GM12878 (cell line): ENCODE measurements around the gene GUCA1A. TPM values are rescaled to one million over a fixed set of nuclear protein-coding genes. Genes with fewer than 3 reads are reported as not detected.

Source experiments
- ATAC-seq: fragments of 200-7000 bp; cut with Tn5 transposase; 3 replicates; pipeline ENCODE4 v1.9.1; 2020; ENCODE audit warnings: mild to moderate bottlenecking, moderate library complexity
- BruUV-seq: library from RNA; stranded (reverse); fragments of 400-500 nt; replicated peaks from 2 replicates; lab custom pipeline; 2021; lab: Mats Ljungman, UMichigan
- CTCF ChIA-PET: fragments of 300-600 bp; sonication (Branson Sonifier 250); formaldehyde crosslinking; extraction: SDS; loops from one replicate; lab custom pipeline; 2021; ENCODE audit warnings: inconsistent platforms; lab: Yijun Ruan, JAX
- POLR2A ChIA-PET: fragments of 350-600 bp; formaldehyde crosslinking; extraction: SDS; loops from one replicate; lab custom pipeline; 2021; ENCODE audit warnings: inconsistent platforms; lab: Charles Lee
- RAD21 ChIA-PET: fragments of 300-600 bp; sonication (Branson Sonifier 250); formaldehyde crosslinking; loops from one replicate; lab custom pipeline; 2023; ENCODE audit warnings: antibody characterized with exemption; ENCODE audit not compliant: unreplicated experiment; lab: Charles Lee
- SMC1A ChIA-PET: fragments of 300-600 bp; sonication (Branson Sonifier 250); formaldehyde crosslinking; loops from one replicate; lab custom pipeline; 2023; ENCODE audit not compliant: unreplicated experiment, uncharacterized antibody; lab: Charles Lee
- DNase-seq: peaks from one replicate; pipeline ENCODE4 v3.0.0-alpha.2; 2011; ENCODE audit warnings: low read depth, low spot score
- FAIRE-seq: peaks from 3 replicates; lab custom pipeline; 2011; peaks lifted over from hg19 to GRCh38; lab: Jason Lieb, UNC
- H2AFZ ChIP-seq: 2 replicates; pipeline ENCODE4 v1.6.0; 2011; ENCODE audit warnings: low read depth, low read length, control low read depth; ENCODE audit not compliant: control insufficient read depth
- H3K27ac ChIP-seq: 2 replicates; pipeline ENCODE4 v1.5.1; 2011; ENCODE audit warnings: control low read depth; ENCODE audit not compliant: control insufficient read depth, insufficient read depth
- H3K27me3 ChIP-seq, 2 experiments: replicated peaks in 1 of 2; 2 replicates each; pipeline versions ENCODE4 v1.6.0 to v1.6.1; 2011; ENCODE audit warnings: low read length in 1 of 2; ENCODE audit not compliant: control insufficient read depth in 2 of 2, insufficient read depth in 2 of 2
- H3K36me3 ChIP-seq, 2 experiments: 2 replicates each; pipeline ENCODE4 v1.5.1; 2011; ENCODE audit warnings: low read length in 1 of 2; ENCODE audit not compliant: control insufficient read depth in 2 of 2, insufficient read depth in 2 of 2
- H3K4me1 ChIP-seq: 2 replicates; pipeline ENCODE4 v1.6.1; 2011; ENCODE audit warnings: mild to moderate bottlenecking, low read length, moderate library complexity, mixed read lengths; ENCODE audit not compliant: control insufficient read depth, insufficient read depth
- H3K4me2 ChIP-seq: 2 replicates; pipeline ENCODE4 v1.6.0; 2011; ENCODE audit warnings: control low read depth; ENCODE audit not compliant: control insufficient read depth, insufficient read depth
- H3K4me3 ChIP-seq: fragments of 200-600 bp; sonication (generic); 2 replicates; pipeline ENCODE4 v1.5.1; 2016
- H3K79me2 ChIP-seq: 2 replicates; pipeline ENCODE4 v1.6.0; 2011; ENCODE audit warnings: low read length; ENCODE audit not compliant: control insufficient read depth, insufficient read depth
- H3K9ac ChIP-seq: 2 replicates; pipeline ENCODE4 v1.8.0; 2011; ENCODE audit warnings: low read length, control low read depth, mixed read lengths; ENCODE audit not compliant: control insufficient read depth, insufficient read depth
- H3K9me3 ChIP-seq: replicated peaks from 3 replicates; pipeline ENCODE4 v1.5.1; 2011; ENCODE audit warnings: mild to moderate bottlenecking, low read length; ENCODE audit not compliant: control insufficient read depth, insufficient read depth
- H4K20me1 ChIP-seq: 2 replicates; pipeline ENCODE4 v1.6.0; 2011; ENCODE audit not compliant: control insufficient read depth, insufficient read depth
- BHLHE40 ChIP-seq, 2 experiments: fragments of 450-650 bp in 1 of 2; IDR thresholded peaks; 2 replicates each; pipeline ENCODE4 v1.6.1; 2011 to 2017; ENCODE audit warnings: low read depth in 2 of 2, borderline replicate concordance in 1 of 2, improper control_type of control experiment in 1 of 2, low read length in 1 of 2, mild to moderate bottlenecking in 1 of 2
- BMI1 ChIP-seq: fragments of 450-650 bp; IDR thresholded peaks from 2 replicates; pipeline ENCODE4 v1.6.1; 2016; ENCODE audit warnings: mild to moderate bottlenecking, moderate library complexity, borderline replicate concordance
- CHD1 ChIP-seq: IDR thresholded peaks from 2 replicates; pipeline ENCODE4 v1.6.1; 2012; ENCODE audit warnings: low read depth, low read length, improper control_type of control experiment
- CHD4 ChIP-seq: fragments of 200-600 bp; sonication (generic); IDR thresholded peaks from 2 replicates; pipeline ENCODE4 v1.6.1; 2016; ENCODE audit warnings: mild to moderate bottlenecking
- EGR1 ChIP-seq, 2 experiments: IDR thresholded peaks; 1 replicate in 1 of 2; 2 replicates in 1 of 2; pipeline ENCODE4 v1.6.1; 2011 to 2012; ENCODE audit warnings: low read depth in 2 of 2, low read length in 2 of 2, borderline replicate concordance in 1 of 2, mild to moderate bottlenecking in 1 of 2, moderate library complexity in 1 of 2
- HCFC1 ChIP-seq: fragments of 150-350 bp; IDR thresholded peaks from 2 replicates; pipeline ENCODE4 v1.6.1; 2014; ENCODE audit warnings: low read length
- KAT2A ChIP-seq: conservative IDR thresholded peaks from 2 replicates; pipeline ENCODE4 v1.6.1; 2011; ENCODE audit warnings: low read depth, low read length; ENCODE audit not compliant: control insufficient read depth
- KLF5 ChIP-seq: fragments of 450-650 bp; IDR thresholded peaks from 2 replicates; pipeline ENCODE4 v1.6.1; 2014; ENCODE audit warnings: mild to moderate bottlenecking; ENCODE audit not compliant: partially characterized antibody
- MTA2 ChIP-seq: fragments of 450-650 bp; IDR thresholded peaks from 2 replicates; pipeline ENCODE4 v1.6.1; 2016; ENCODE audit warnings: low read depth, mild to moderate bottlenecking, moderate library complexity
- TBL1XR1 ChIP-seq: IDR thresholded peaks from 2 replicates; pipeline ENCODE4 v1.6.1; 2012; ENCODE audit warnings: low read depth, low read length, improper control_type of control experiment
- ZBED1 ChIP-seq: IDR thresholded peaks from 2 replicates; pipeline ENCODE4 v1.6.1; 2016; ENCODE audit warnings: borderline replicate concordance
- WGBS: methylation state at CpG from one replicate; pipeline ENCODE4 v1.1.6; 2016; ENCODE audit warnings: low lambda C conversion rate; ENCODE audit not compliant: insufficient replicate concordance, insufficient coverage; ENCODE audit errors: missing lambda C conversion rate; 5-methylcytosine and 5-hydroxymethylcytosine counted together
- in situ Hi-C: fragments of 300-500 bp; cut with MboI; formaldehyde crosslinking; loops from 9 replicates; pipeline ENCODE4 v1.14.3; 2018; ENCODE audit warnings: mixed read lengths
- intact Hi-C: fragments of 100-400 bp; cut with micrococcal nuclease; formaldehyde crosslinking; loops from one replicate; pipeline ENCODE4 v1.14.2; 2022; ENCODE audit not compliant: unreplicated experiment
- polyA plus RNA-seq, 11 experiments: library from polyadenylated mRNA; depleted of rRNA in 4 of 11; unstranded in 6 of 11; stranded (reverse) in 5 of 11; fragments of >200 nt; fragmentation: Nextera tagmentation in 4 of 11; fragmentation: Illumina TruSeq in 1 of 11; extraction: Ambion mirVana in 4 of 11; extraction: Trizol in 1 of 11; gene quantifications; 1 replicate in 1 of 11; 2 replicates in 10 of 11; pipeline versions ENCODE4 v1.2.1 to v1.2.3, GENCODE V29; 2011 to 2016; ENCODE audit warnings: inconsistent platforms in 2 of 11, missing spikeins in 2 of 11, low read depth in 1 of 11
- total RNA-seq, 4 experiments: library from RNA; depleted of rRNA in 3 of 4; stranded (reverse); fragments of >200 nt in 3 of 4; fragmentation: Illumina TruSeq in 1 of 4; extraction: Trizol in 1 of 4; gene quantifications; 2 replicates each; pipeline versions ENCODE4 v1.2.1 to v1.2.3, GENCODE V29; 2013 to 2021
- TF ChIP-seq, protein P1 (sequence below): IDR thresholded peaks from 2 replicates; pipeline ENCODE4 v1.6.1; 2011; ENCODE audit warnings: borderline replicate concordance, low read depth, mild to moderate bottlenecking, moderate library complexity, mixed read lengths, low read length; ENCODE audit not compliant: insufficient read depth; ENCODE audit errors: extremely low read length

The GUCA1A gene
- total and polyA plus RNA-seq, 10 of the 15 experiments (the other 5 are each of a cell fraction or from before 2014, with no cell fraction given) = not detected

- Histone ChIP-seq H3K9me3 (no peaks in the 10 kb centered on the region), H3K4me3 (no peak overlapping the region), H3K4me1 (no peaks in the 10 kb centered on the region), H3K4me2 (no peak overlapping the region), H3K27me3 (no peaks in the 10 kb centered on the region; a peak in 1 of 4 replicates), H2AFZ (no peak overlapping the region), H4K20me1 (no peaks in the 10 kb centered on the region), H3K27ac (no peak overlapping the region), H3K36me3 (no peaks in the 10 kb centered on the region), H3K9ac (no peak overlapping the region), H3K79me2 (no peaks in the 10 kb centered on the region)
- FAIRE-seq (no peak), ATAC-seq (no peak), DNase-seq (no peak)
- intact Hi-C loops = no loop called here
- in situ Hi-C loops = no loop called here
- ChIA-PET CTCF (interaction anchor here (0.8 to 1.2 kb wide), 3 partner anchors 8 to 24 kb away, joined by 3 to 4 read pairs (median 3); no protein-coding TSS in a partner anchor), POLR2A (interaction anchor here (0.5 kb wide), 1 partner anchor 97 kb away, joined by 4 read pairs; no protein-coding TSS in a partner anchor), RAD21 (no interaction called here), SMC1A (interaction anchor here (1.4 kb wide), 1 partner anchor 36 kb away, joined by 4 read pairs; no protein-coding TSS in a partner anchor)
- BruUV-seq = no TSS peak
- 43% methylated on average over 25 of the region's 25 CpGs for WGBS
- TF ChIP-seq TBL1XR1 (no peak), CHD1 (no peak), KAT2A (no peak), BHLHE40 (IDR thresholded peaks at IDR 0.05; ENCODE audit: borderline replicate concordance in 1 of 2, low read depth in 2 of 2, low read length in 1 of 2) (no peak), CHD4 (no peak), MTA2 (no peak), HCFC1 (no peak), BMI1 (no peak), KLF5 (no peak), EGR1 (IDR thresholded peaks at IDR 0.05; ENCODE audit: borderline replicate concordance in 1 of 2, low read depth in 2 of 2, low read length in 2 of 2) (no peak), ZBED1 (no peak)
- TF ChIP-seq, protein P1, sequence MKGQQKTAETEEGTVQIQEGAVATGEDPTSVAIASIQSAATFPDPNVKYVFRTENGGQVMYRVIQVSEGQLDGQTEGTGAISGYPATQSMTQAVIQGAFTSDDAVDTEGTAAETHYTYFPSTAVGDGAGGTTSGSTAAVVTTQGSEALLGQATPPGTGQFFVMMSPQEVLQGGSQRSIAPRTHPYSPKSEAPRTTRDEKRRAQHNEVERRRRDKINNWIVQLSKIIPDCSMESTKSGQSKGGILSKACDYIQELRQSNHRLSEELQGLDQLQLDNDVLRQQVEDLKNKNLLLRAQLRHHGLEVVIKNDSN = no peak
Measured at GRCh38 chr6:42128460-42129359, 44.5 kb upstream of the GUCA1A start.
